HG03520 (cell line): ENCODE data around the gene KDM8.
A peak's percentile ranks its signal among the peaks of the same experiment; 100 is the strongest.
"Not testable (repeated sequence)": the region's sequence is repeated elsewhere in the genome, so short reads cannot be mapped to it uniquely, and the experiment has no call there.

Experiments
- ATAC-seq: cut with Tn5 transposase; IDR thresholded peaks from one replicate; pipeline ENCODE4 v1.9.1; 2021; ENCODE audit warnings: mild to moderate bottlenecking, moderate library complexity; ENCODE audit not compliant: unreplicated experiment

KDM8 gene

GRCh38 chr16:27240948-27241531 lies 37.7 kb downstream of the KDM8 start:
- no peak for ATAC-seq

GRCh38 chr16:27241658-27242057 lies 38.3 kb downstream of the KDM8 start:
- ATAC-seq, result no peak

- no peak for ATAC-seq
These were observed 39.1 kb downstream of the KDM8 start for GRCh38 chr16:27242398-27242797.

- ATAC-seq, result no peak
These were observed 39.7 kb downstream of the KDM8 start for GRCh38 chr16:27242868-27243590.

- ATAC-seq, result no peak
These were observed 40.5 kb downstream of the KDM8 start for GRCh38 chr16:27243725-27244362.

GRCh38 chr16:27244363-27244755 lies 41.0 kb downstream of the KDM8 start:
- no peak for ATAC-seq

GRCh38 chr16:27245276-27246172 lies 42.2 kb downstream of the KDM8 start:
- no peak for ATAC-seq

- no peak for ATAC-seq
These were observed 43.1 kb downstream of the KDM8 start for GRCh38 chr16:27246439-27246838.

- ATAC-seq, result not testable (repeated sequence)
These were observed 43.8 kb downstream of the KDM8 start for GRCh38 chr16:27247076-27247475.

- ATAC-seq, result no peak
These were observed 44.7 kb downstream of the KDM8 start for GRCh38 chr16:27248036-27248435.

- not testable (repeated sequence) for ATAC-seq
These were observed 45.6 kb downstream of the KDM8 start for GRCh38 chr16:27248886-27249285.

GRCh38 chr16:27251541-27252205 lies 48.3 kb downstream of the KDM8 start:
- no peak for ATAC-seq

- no peak for ATAC-seq
These were observed 48.9 kb downstream of the KDM8 start for GRCh38 chr16:27252206-27252585.

- no peak for ATAC-seq
These were observed 50.2 kb downstream of the KDM8 start for GRCh38 chr16:27253526-27253930.

- peak; percentile 65 for ATAC-seq
These were observed 51.0 kb downstream of the KDM8 start for GRCh38 chr16:27254262-27254811.

- no peak for ATAC-seq
These were observed 53.5 kb downstream of the KDM8 start for GRCh38 chr16:27256861-27257260.

- no peak for ATAC-seq
These were observed 53.9 kb downstream of the KDM8 start for GRCh38 chr16:27257271-27257670.

- no peak for ATAC-seq
These were observed 55.0 kb downstream of the KDM8 start for GRCh38 chr16:27258241-27258734.

GRCh38 chr16:27259710-27260109 lies 56.4 kb downstream of the KDM8 start:
- no peak for ATAC-seq

- ATAC-seq, result not testable (repeated sequence)
These were observed 59.6 kb downstream of the KDM8 start for GRCh38 chr16:27262904-27263423.
